ENCODE results near the gene CPNE8.

DNA sequence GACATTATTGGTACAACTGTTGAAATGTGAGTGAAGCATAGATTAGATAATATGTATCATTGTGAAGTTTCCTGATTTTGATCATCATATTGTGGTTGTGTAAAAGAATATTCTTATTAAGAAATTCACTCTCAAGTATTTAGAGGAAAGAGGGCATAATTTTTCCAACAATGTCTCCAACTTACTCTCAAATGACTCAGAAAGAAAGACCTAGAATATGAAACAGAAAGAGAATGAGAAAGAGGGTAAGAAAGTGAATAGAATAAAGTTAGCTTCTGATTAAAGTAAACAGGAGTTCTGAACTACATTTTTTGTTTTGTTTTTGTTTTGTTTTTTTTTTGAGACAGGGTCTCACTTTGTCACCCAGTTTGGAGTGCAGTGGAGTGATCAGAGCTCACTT, 123.0 kb downstream of the CPNE8 start:
- TF ChIP-seq CTCF (IDR thresholded peaks at IDR 0.05; ENCODE audit: insufficient read depth, low read length) = no peak
- TF ChIP-seq SPI1 (IDR thresholded peaks at IDR 0.05; ENCODE audit: borderline replicate concordance, low read depth) = no peak
- TF ChIP-seq GABPA (IDR thresholded peaks at IDR 0.05; ENCODE audit: low read depth) = no peak
- TF ChIP-seq REST (IDR thresholded peaks at IDR 0.05; ENCODE audit: insufficient replicate concordance, low read depth) = no peak
- no peak for TF ChIP-seq POLR2AphosphoS5 (IDR thresholded peaks at IDR 0.05; ENCODE audit: low read depth)

All from HL-60 (cell line).